ENCODE results near the gene PLEKHA7.

GRCh38 chr11:16790486-16791190 lies 223.6 kb downstream of the PLEKHA7 start:
- TF ChIP-seq ARNT2 (CRISPR knock-in tag; IDR thresholded peaks at IDR 0.05; ENCODE audit: low read depth) = no peak
- TF ChIP-seq ZSCAN29 (CRISPR knock-in tag; conservative IDR thresholded peaks at IDR 0.05) = no peak
- TF ChIP-seq, protein P1, sequence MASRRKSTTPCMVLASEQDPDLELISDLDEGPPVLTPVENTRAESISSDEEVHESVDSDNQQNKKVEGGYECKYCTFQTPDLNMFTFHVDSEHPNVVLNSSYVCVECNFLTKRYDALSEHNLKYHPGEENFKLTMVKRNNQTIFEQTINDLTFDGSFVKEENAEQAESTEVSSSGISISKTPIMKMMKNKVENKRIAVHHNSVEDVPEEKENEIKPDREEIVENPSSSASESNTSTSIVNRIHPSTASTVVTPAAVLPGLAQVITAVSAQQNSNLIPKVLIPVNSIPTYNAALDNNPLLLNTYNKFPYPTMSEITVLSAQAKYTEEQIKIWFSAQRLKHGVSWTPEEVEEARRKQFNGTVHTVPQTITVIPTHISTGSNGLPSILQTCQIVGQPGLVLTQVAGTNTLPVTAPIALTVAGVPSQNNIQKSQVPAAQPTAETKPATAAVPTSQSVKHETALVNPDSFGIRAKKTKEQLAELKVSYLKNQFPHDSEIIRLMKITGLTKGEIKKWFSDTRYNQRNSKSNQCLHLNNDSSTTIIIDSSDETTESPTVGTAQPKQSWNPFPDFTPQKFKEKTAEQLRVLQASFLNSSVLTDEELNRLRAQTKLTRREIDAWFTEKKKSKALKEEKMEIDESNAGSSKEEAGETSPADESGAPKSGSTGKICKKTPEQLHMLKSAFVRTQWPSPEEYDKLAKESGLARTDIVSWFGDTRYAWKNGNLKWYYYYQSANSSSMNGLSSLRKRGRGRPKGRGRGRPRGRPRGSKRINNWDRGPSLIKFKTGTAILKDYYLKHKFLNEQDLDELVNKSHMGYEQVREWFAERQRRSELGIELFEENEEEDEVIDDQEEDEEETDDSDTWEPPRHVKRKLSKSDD (CRISPR knock-in tag; IDR thresholded peaks at IDR 0.05; ENCODE audit: low read depth) = no peak
- TF ChIP-seq, protein P2, sequence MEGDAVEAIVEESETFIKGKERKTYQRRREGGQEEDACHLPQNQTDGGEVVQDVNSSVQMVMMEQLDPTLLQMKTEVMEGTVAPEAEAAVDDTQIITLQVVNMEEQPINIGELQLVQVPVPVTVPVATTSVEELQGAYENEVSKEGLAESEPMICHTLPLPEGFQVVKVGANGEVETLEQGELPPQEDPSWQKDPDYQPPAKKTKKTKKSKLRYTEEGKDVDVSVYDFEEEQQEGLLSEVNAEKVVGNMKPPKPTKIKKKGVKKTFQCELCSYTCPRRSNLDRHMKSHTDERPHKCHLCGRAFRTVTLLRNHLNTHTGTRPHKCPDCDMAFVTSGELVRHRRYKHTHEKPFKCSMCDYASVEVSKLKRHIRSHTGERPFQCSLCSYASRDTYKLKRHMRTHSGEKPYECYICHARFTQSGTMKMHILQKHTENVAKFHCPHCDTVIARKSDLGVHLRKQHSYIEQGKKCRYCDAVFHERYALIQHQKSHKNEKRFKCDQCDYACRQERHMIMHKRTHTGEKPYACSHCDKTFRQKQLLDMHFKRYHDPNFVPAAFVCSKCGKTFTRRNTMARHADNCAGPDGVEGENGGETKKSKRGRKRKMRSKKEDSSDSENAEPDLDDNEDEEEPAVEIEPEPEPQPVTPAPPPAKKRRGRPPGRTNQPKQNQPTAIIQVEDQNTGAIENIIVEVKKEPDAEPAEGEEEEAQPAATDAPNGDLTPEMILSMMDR (CRISPR knock-in tag; IDR thresholded peaks at IDR 0.05) = no peak
- TF ChIP-seq, protein P3, sequence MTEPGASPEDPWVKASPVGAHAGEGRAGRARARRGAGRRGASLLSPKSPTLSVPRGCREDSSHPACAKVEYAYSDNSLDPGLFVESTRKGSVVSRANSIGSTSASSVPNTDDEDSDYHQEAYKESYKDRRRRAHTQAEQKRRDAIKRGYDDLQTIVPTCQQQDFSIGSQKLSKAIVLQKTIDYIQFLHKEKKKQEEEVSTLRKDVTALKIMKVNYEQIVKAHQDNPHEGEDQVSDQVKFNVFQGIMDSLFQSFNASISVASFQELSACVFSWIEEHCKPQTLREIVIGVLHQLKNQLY (CRISPR knock-in tag; IDR thresholded peaks at IDR 0.05) = no peak
- no peak for TF ChIP-seq SRF (IDR thresholded peaks at IDR 0.05; ENCODE audit: low read depth, low read length)
- TF ChIP-seq FOXK2 (IDR thresholded peaks at IDR 0.05) = no peak
- TF ChIP-seq ZNF883 (CRISPR knock-in tag; IDR thresholded peaks at IDR 0.05; ENCODE audit: not compliant biosample characterization) = no peak
